ENCODE results near the gene SYNDIG1L.
A peak's percentile ranks its signal among the peaks of the same experiment; 100 is the strongest.
"Not testable (repeated sequence)": the region's sequence is repeated elsewhere in the genome, so short reads cannot be mapped to it uniquely, and the experiment has no call there.

SYNDIG1L gene

DNA sequence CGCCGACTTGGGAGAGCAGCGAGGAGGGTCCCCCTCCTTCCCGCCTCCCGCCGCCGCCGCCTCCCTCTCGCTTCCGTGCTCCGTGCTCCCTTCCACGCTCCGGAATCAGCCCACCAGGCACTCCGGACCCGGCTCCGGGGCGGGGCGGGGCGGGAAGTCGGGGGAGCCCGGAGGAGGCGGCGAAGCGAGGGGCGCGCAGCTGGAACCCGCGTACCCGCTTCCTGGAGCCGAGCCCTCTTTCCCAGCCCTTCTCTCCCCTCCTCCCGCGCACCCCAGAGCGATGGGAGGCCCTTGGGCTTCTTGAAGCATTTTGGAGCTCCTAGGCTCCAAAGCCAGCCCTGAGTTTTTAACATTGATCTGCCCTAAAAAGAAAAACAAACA lies at the start of gene SYNDIG1L:
SYNDIG1L (minus strand) TSS at position 9 of the 381 bp plus-strand sequence. CDS start 16,466 bp downstream, outside the sequence.
- DNase-seq (ENCODE audit: low read depth in 2 of 2) = no peak

DNA sequence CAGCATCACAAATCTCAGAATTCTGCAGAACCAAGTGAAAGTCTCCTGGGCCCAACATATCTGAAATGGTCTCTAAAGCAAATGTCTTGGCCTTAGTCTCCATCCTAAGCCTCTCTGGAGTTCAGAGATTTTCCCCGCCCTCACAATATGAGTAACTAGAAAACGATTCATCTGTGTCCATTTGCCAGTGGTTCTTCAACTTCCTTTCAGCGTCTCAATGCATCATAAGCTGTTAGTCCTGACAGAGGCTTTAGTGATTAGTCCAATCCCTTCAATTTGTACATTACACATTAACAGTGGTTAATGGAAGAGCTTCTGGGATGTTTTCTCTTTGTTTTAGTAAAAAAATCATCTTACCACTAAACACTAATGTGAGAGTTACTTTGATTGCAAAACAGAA lies 49.7 kb upstream of the SYNDIG1L start:
- DNase-seq (ENCODE audit: low read depth in 2 of 2) = no peak

- no peak for DNase-seq (ENCODE audit: low read depth in 2 of 2)
These were observed 48.4 kb upstream of the SYNDIG1L start for GRCh38 chr14:74474376-74474775.

DNA sequence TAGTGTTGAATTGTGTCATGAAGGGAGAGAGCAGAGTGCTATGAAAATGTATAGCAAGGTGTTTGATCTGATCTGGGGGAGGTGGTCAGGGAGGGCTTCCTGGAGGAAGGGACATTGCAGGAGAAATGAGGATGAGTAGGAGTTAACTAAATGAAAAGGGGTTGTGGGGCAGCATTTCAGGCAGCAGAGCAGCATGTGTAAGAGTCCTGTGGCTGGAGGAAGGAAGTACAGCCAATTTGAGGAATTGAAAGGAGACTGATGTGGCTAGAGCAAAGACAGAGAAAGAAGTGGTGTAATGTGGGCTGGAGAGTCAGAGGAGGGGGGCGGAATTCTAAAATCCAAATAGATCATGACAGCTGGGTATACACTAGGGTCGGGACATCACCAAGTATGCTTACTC lies 46.6 kb upstream of the SYNDIG1L start:
- DNase-seq (ENCODE audit: low read depth in 2 of 2) = no peak

DNA sequence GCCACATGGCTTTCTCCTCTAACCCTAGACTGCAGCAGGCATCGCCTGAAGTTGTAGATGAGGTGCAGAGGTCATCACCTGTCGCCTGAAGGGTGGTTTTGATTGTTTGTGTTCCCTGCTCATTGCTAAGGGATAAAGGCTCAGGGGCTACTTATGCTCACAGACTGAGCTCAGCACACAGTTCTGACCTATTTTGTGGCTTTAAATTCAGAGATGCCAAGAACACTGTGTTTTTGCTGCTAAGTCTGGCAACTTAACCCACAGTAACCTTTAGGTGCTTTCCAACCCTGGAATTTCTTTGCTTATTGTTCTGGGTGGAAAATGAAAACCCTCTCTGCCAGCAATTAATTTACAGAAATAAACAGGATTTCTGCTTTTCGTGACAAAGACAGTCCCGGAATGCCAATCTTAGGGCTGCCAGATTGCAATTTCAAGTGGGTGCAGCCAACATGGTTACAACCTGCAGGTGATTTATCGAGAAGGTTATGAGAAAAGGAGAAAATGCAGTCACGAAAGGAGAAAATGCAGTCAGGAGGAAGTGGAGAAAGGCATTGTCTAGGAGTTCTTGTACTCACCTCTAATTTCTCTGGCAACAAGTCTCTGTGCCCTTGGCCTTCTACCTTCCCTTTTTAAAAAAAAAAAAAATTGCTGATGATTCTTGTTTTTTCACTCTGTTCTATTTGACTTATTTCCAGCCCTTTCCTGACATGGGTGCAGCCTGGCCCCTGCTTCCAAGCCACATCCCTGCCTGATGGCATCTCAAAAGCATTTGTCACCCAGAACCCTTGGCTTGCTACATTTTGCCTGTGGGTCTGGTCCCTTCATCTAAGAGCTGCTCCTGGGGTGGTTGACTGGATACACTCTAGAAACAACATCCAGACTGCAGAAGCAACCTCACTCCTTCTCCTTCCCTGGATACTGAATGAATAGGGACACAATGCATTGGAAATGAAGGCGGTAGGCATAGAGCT lies 43.8 kb upstream of the SYNDIG1L start:
- no peak for DNase-seq (ENCODE audit: low read depth in 2 of 2)

GRCh38 chr14:74468513-74468912 lies 42.5 kb upstream of the SYNDIG1L start:
- DNase-seq (ENCODE audit: low read depth in 2 of 2) = no peak

DNA sequence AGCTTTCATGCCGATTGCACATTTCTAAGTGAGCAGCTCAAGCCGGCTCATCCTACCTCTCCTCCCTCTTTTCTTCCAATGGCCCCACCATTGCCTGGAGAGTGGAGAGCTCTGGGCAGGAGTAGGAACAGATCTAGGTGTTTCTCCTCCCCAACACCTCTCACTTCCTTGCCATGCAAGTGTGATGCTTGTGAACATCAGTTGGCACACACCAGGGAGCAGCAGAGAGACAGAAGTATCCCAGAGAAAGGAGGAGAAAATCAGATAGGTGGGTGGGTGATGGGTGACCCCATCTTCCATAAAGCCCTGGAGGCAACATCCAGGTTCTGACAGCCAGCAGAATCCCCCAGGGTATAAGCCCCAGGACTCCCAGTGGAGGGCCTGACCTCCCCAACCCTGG lies 39.3 kb upstream of the SYNDIG1L start:
- DNase-seq (ENCODE audit: low read depth in 2 of 2) = no peak

DNA sequence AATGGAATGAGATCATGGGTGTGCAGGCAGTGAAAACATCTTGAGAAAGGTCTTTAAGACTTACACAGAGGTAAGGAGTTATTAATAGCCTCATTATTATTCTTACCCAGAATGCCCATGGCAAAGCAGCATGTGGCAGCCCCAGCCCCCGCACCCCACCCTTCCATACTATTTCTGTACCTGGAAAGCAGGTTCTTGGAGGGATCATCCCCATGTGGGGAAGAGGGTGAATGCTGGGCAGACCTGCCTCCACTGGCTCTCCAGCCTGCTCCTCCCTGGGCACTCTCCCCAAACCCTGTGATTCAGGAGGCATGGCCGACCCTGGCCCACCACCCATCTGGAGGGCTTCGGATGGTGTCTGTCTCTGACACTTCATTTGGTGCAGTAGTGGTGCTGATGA lies 38.8 kb upstream of the SYNDIG1L start:
- DNase-seq (ENCODE audit: low read depth in 2 of 2) = no peak

GRCh38 chr14:74463697-74464096 lies 37.7 kb upstream of the SYNDIG1L start:
- DNase-seq (ENCODE audit: low read depth in 2 of 2) = no peak

DNA sequence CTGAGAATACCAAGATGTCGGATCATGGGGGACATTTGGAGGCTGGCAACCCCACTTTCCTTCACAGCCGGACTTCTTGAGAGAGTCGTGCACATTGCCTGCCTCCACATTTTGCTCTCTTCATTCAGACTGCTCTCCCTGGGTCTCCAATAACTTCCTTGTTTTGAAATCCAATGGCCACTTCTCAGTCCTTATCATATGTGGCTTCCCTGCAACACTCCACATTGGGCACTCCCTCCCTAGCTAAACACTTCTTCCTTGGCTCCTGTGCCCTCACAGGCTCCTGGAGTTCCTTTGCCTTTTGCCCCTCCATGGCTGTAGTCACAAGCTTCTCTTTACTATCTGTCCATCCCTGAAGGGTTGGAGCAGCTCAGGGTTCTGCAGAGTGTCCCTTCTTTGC lies 37.0 kb upstream of the SYNDIG1L start:
- DNase-seq (ENCODE audit: low read depth in 2 of 2) = no peak

DNA sequence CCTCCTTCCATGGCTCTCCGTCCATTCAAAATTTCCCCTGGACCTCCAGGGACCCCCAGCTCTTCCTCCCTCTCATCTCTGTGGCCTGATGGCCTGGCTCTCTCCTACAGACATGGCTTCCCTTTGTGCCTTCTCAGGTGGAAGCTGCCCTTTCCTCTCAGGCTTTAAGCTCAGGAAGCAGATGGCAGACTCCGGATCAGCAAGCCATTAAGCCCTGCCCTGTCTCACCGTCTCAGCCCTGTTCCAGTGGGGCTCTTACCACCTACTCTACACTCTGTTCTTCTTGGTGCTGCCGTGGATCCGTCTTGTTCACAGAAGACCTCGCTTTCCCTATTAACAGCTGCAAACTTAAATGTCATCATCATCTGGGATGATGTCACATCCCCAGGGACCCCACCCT lies 34.0 kb upstream of the SYNDIG1L start:
- DNase-seq (ENCODE audit: low read depth in 2 of 2) = no peak

GRCh38 chr14:74459289-74459946 lies 33.4 kb upstream of the SYNDIG1L start:
- DNase-seq (ENCODE audit: low read depth in 2 of 2) = peak; percentile 16 to 27

- DNase-seq (ENCODE audit: low read depth in 2 of 2) = no peak
These were observed 31.5 kb upstream of the SYNDIG1L start for GRCh38 chr14:74457565-74457895.

DNA sequence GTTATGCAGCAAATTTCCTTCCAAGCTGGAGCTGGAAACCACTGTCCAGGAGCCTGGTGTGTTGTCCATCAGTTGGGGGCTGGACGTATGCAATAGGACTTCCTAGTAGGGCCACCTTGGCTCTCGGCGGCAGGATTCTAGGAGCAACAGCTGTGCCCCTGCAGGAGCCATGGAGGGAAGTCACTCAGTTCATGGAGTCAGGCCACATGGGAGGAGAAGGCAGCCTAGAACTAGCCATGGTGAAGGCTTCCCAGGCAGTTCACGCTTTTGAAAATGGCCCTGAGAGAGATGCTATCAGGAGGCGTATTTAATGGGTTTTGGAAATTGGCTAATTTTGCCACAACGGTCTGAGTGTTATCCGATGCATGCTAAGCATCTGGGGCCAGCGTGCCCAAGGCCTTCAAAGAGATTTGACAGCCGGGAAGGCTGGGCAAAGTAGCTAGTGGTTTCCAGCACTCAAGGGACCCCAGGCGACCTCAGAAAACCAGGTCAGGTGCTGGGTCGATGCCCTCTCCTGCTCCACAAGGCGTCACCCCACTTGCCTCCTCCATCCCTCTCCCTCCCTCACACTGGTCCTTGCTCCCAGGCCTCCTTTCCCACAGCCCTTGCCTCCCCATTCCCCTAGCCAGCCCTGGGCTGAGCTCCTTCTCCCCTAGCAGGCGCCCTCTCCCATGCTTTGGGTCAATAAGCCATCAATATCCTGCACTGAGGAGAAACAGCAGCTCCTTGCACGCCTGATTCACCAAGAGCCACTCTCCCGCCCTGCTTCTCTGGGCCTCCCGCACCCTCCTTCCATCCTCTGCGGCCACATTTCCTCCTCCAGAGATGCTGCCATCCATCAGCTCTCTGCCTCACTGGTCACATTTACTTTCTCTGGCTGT lies 30.9 kb upstream of the SYNDIG1L start:
- DNase-seq (ENCODE audit: low read depth in 2 of 2) = no peak

DNA sequence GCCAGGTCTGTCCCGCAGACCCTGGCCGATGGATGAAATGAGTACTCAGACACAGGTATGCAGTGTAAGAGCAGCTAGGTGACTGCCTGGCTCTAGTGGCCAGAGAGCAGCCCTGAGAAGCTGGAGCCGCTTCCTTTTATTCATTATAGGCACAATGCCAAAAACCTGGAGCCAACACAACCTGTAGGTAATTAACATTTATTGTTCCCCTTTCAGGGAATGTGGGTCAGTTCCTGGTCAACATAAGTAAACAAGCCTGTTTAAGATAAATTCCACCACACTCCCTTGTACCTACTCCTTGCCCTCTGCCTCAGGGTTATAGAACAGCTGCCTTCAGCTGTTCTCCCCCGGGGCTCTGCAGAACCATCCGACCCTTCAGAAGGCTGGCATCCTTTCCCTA lies 28.4 kb upstream of the SYNDIG1L start:
- DNase-seq (ENCODE audit: low read depth in 2 of 2) = not testable (repeated sequence)

- DNase-seq (ENCODE audit: low read depth in 2 of 2) = no peak
These were observed 18.9 kb upstream of the SYNDIG1L start for GRCh38 chr14:74444866-74445265.

DNA sequence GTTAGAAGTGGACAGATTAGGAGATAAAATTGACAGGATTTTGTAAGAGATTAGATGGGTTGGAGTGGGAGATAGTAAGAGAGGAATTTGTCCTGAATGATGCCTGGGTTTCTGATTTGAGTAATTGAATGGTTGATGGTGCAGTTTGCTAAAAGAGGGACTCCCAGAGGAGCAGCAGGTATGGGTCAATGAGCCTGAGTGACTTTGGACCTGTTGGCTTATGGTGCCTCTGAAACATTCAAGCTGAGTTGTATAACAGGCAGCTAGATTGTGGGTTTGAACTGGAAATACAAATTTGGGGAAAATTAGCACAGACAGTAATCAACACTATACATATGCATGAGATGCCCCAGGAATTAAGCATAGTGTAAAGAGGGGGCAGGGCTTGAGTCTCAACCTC lies 16.7 kb upstream of the SYNDIG1L start:
- no peak for DNase-seq (ENCODE audit: low read depth in 2 of 2)

- no peak for DNase-seq (ENCODE audit: low read depth in 2 of 2)
These were observed 15.1 kb upstream of the SYNDIG1L start for GRCh38 chr14:74441113-74441512.

- DNase-seq (ENCODE audit: low read depth in 2 of 2) = no peak
These were observed 12.4 kb upstream of the SYNDIG1L start for GRCh38 chr14:74438351-74438915.

DNA sequence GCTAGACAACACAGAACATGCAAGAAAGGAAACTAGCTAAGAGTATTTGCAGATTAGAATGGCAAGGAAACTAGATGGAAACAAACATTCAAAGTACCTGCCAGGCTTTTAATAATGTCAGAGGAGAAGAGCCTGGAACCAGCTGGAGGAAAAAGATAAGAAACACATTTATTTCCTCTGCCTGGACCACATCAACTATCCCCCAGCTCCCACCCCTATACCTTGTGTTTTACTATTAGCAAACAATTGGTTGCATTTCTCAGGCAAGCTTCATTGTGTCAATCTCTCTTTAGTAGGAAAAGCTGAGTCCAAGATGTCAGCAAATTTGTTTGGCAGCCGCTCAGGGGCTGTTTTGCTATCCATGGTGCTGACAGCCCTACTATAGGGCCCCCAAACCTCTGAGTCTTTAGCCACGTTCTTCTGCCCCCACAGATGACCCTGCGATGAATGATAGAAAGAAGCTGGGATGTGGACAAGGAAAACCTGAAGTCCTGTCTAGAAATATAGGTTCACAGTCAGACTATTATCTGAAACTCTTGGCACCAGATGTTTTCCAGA lies 11.6 kb upstream of the SYNDIG1L start:
- no peak for DNase-seq (ENCODE audit: low read depth in 2 of 2)

GRCh38 chr14:74434294-74434693 lies 8.3 kb upstream of the SYNDIG1L start:
- no peak for DNase-seq (ENCODE audit: low read depth in 2 of 2)

- no peak for DNase-seq (ENCODE audit: low read depth in 2 of 2)
These were observed 4.0 kb upstream of the SYNDIG1L start for GRCh38 chr14:74429991-74430390.
